Caki2 (cell line): ENCODE measurements around the gene NGFR. TPM values are rescaled to one million over a fixed set of nuclear protein-coding genes. Genes with fewer than 3 reads are reported as not detected.
A peak's percentile ranks its signal among the peaks of the same experiment; 100 is the strongest.
"Not testable (repeated sequence)": the region's sequence is repeated elsewhere in the genome, so short reads cannot be mapped to it uniquely, and the experiment has no call there.

Experiments
- DNase-seq: peaks from one replicate; pipeline ENCODE4 v3.0.0-alpha.2; 2015; ENCODE audit warnings: low read depth
- in situ Hi-C: cut with HindIII; loops from 2 replicates; pipeline ENCODE4 v1.10.0; 2016; ENCODE audit warnings: low sequenced_read_pairs, low pct_unique_long_range_greater_than_20kb, mixed read lengths
- total RNA-seq: library from RNA; depleted of rRNA; stranded (reverse); fragments of >200 nt; shearing (Covaris generic); gene quantifications from 2 replicates; pipeline ENCODE4 v1.2.3, GENCODE V29; 2014; ENCODE audit warnings: low replicate concordance; rRNA removed

NGFR gene
- total RNA-seq, 1 experiment from 2014 or later = 0.91 TPM

DNA sequence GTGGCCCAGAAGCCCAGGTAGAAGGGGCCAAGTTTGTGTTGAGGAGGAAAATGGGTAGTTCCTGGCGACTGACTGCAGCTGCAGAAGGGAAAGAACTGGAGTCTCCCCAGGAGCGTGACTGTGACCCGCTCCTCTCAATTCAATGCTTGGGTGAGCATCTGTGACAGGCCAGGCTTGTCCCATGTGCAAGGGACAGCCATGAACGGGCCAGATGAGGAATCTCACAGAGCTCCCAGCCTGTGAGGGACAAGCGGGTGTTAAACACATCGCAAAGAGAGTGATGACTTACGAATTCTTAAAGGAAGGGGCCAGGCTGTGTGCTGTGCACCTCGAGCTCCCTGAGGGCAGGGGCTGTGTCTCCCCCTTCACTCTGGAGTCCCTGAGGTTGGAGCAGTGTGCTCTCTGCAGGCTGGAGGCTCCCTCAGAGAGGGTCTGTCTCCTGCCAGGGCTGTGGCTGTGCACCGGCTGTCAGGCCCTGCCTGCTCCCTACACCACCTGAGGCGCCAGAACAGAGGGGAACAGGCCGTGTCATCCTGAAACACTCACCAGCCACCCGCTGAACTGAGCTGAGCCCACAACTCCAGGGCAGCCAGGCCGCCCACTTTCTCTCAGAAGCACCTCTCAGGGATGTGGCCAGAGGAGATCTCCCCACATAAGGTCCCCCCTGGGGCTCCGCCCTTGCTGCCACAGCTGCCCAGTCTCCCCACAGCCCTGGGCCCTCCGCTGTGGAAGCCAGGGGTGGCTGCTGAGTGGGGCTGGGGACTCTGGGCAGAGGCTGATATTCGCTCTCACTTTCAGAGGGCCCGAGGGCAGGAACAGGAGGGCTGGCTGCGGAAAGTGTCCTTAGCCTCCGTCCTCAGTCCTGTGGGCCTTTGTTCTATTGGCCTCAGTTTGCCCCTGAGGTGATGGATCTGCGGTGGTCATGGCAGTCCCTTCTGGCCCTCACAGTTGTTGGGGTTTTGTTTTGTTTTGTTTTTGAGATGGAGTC, 54.9 kb downstream of the NGFR start:
- in situ Hi-C loops = no loop called here
- no peak for DNase-seq

DNA sequence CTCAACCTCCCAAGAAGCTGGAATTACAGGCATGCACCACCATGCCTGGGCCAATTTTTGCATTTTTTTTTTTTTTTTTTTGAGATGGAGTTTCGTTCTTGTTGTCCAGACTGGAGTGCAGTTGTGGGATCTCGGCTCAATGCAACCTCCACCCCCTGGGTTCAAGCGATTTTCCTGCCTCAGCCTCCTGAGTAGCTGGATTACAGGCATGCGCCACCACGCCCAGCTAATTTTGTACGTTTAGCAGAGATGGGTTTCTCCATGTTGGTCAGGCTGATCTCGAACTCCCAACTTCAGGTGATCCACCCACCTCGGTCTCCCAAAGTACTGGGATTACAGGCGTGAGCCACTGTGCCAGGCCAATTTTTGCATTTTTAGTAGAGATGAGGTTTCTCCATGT, 55.7 kb downstream of the NGFR start:
- in situ Hi-C loops, DNase-seq: not testable (repeated sequence)

- in situ Hi-C loops = no loop called here
These were observed 56.4 kb downstream of the NGFR start for GRCh38 chr17:49551221-49552069.

GRCh38 chr17:49552070-49552751, 57.1 kb downstream of the NGFR start:
- no peak for DNase-seq
- in situ Hi-C loops = no loop called here

More at GRCh38 chr17:49551221-49552069, 56.4 kb downstream of the NGFR start:
- no peak for DNase-seq

- in situ Hi-C loops = no loop called here
- DNase-seq = no peak
These were observed 58.7 kb downstream of the NGFR start for GRCh38 chr17:49553676-49554335.

DNA sequence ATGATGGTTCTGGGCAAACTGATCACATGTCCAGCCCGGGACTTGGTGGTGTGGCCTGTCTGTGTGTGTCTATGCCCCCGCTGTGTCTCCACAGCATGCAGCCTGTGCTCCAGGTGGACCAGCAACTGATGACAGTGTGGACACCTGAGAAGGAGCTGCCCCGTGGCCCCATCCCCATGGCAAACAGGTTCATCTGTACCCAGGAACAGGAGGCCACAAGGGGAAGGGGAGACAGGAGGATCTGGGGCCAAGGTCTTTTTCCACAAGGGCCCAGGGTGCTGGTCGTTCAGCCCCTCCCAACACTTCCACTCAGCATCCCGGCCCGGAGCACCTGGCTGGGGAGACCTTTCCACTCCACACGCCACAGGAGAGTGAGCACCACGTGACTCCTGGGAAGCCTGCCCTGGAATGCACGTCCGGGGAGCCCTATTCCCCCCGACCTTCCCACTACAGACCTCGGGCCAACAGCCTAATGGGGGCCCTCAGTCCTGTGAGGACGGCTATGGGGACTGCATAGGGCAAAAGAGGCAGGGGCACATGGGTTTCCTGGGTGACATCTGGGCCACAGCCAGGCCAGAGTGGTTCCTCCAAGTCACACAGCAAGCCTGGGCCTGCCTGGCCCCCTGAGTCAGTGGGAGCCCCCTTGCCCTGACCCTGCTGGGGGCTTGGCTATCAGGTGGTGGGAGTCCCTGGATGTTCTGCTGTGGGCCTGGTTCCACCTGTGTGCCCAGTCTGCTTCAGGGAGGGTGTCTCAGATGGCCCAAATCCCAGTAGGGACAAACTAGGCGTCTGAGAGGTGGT, 59.8 kb downstream of the NGFR start:
- in situ Hi-C loops = no loop called here
- DNase-seq = no peak

GRCh38 chr17:49555495-49556222, 60.6 kb downstream of the NGFR start:
- in situ Hi-C loops = no loop called here
- no peak for DNase-seq

GRCh38 chr17:49556223-49556943, 61.3 kb downstream of the NGFR start:
- peak; percentile 60 for DNase-seq
- in situ Hi-C loops = no loop called here

GRCh38 chr17:49557312-49558024, 62.4 kb downstream of the NGFR start:
- in situ Hi-C loops = no loop called here
- no peak for DNase-seq

Other genes with a start within 250 kb of the NGFR start
- 19.7 and 24.4 TPM in 2 replicates for gene ZNF652, start 133.0 kb upstream of the NGFR start, total RNA-seq
- gene PHB1, start 80.4 kb upstream of the NGFR start, total RNA-seq = 181 and 199 TPM in 2 replicates
- 0.27 TPM in 1 of 2 replicates, not detected in the other for gene NXPH3, start 80.6 kb downstream of the NGFR start, total RNA-seq
- 36.7 and 68.6 TPM in 2 replicates for gene SPOP, start 182.8 kb downstream of the NGFR start, total RNA-seq
- 78.0 and 106 TPM in 2 replicates for gene SLC35B1, start 212.7 kb downstream of the NGFR start, total RNA-seq